HG03135 (cell line): Measurements from ENCODE around the gene BABAM2.
"Not testable (repeated sequence)": the region's sequence is repeated elsewhere in the genome, so short reads cannot be mapped to it uniquely, and the experiment has no call there.

Experiments
- ATAC-seq: cut with Tn5 transposase; IDR thresholded peaks from one replicate; pipeline ENCODE4 v1.9.1; 2021; ENCODE audit warnings: mild to moderate bottlenecking, moderate library complexity; ENCODE audit not compliant: unreplicated experiment

Gene BABAM2

DNA sequence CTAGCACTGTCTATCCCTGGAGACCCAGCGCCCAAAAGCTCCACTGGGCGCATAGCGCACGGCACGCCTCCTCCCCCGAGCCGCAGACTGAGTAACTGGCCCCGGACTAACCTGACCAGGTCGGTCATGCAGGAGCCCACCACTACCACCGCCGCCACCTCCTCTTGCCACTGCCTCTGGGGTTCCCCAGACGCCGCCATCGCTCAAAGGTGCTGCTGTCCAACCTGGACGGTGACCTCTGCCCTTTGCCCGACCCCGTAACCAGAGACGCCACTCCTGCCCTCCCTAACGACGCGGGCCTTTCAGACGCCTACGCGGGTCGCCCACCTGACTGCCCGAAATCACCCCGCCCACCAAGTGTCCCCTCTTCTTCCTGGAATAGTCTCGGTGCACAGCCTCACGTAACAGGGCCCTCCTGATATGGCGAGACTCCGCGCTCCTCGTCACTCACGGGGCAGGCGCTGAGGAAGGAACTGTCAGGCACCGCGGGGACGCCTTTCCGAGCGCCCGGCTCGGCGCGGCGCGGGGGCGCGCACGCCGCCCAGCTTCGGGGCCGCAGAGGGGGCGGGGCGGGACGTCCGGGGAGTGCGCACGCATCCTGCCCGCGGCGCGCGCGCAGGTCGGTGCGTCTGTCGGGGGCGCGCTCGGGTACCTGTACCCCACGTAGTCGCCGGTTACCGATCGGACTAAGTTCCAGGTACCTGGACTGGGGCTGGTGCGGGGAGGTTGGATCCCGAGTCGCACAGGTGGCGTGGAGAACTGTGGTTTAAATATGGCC lies at the start of gene BABAM2, which contains the start of gene RBKS:
Gene BABAM2, plus strand, starts transcription at position 584 of the 778 bp plus-strand sequence. CDS start 3,828 bp downstream, outside the sequence.
Gene RBKS, minus strand, starts transcription at position 242 of the 778 bp plus-strand sequence. Its CDS starts 42 bp downstream, at position 200.
- ATAC-seq: peak; percentile 68

- no peak for ATAC-seq
Measured at GRCh38 chr2:27842894-27843293, 47.6 kb upstream of the BABAM2 start.

DNA sequence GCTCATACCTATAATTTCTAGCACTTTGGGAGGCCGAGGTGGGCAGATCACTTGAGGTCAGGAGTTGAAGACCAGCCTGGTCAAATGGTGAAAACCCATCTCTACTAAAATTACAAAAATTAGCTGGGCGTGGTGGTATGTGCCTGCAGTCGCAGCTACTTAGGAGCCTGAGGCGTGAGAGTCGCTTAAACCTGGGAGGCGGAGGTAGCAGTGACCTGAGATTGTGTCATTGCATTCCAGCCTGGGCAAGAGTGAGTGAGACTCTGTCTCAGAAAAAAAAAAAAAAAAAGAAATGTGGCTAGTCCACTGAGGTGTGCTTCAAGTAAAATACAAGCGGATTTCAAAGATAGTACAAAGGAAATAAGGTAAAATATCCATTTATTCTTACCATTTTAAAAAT lies 46.5 kb upstream of the BABAM2 start:
- ATAC-seq: no peak

- no peak for ATAC-seq
Measured at GRCh38 chr2:27844821-27845255, 45.7 kb upstream of the BABAM2 start.

DNA sequence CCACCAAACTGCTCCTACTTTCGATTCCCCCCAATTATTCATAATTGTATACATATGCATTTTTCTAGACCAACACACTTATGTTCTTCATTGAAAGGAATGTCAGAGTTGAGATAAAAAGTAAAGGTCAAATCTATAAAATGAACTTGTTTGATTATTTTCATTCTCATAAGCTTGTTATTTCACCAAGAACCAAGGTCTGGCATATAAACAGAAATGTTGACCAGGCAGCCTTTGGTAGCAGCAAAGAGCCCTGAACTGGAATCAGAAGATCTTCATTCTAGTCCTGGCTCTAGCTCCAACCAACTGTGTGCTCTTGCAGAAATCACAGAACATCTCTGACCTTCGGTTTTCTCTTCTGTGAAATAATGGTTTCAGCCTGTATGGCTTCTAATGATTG lies 43.2 kb upstream of the BABAM2 start:
- ATAC-seq: no peak

DNA sequence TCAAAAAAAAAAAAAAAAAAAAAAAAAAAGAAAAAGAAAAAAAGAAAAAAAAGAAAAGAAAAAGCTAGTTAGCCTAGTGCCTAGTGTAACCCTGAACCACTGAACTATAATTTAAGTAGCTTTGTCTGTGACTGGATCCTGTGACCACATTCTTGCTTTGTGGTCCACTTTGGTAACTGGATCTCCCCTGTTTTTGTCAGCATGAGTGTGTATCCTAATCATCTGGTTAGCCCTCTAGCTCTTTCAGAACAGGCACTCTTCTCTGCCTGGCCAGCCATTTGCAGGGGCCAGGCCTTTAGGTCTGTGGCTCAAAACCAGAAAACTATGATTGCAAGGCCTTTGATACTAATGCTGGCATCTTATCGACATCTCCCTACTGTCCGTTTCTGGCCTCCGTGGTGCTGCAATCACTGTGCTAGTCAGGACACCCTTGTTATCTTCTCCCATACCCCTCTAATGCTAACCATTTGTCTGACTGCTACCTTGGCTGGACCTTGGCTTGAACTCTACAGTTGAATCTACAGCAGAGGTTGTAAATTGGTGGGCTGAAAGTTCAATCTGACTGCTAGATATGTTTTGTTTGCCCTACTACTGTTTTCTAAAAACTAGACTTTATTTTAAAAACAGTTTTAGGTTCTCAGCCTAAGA lies 40.8 kb upstream of the BABAM2 start:
- no peak for ATAC-seq

GRCh38 chr2:27852691-27853090 lies 37.8 kb upstream of the BABAM2 start:
- no peak for ATAC-seq

DNA sequence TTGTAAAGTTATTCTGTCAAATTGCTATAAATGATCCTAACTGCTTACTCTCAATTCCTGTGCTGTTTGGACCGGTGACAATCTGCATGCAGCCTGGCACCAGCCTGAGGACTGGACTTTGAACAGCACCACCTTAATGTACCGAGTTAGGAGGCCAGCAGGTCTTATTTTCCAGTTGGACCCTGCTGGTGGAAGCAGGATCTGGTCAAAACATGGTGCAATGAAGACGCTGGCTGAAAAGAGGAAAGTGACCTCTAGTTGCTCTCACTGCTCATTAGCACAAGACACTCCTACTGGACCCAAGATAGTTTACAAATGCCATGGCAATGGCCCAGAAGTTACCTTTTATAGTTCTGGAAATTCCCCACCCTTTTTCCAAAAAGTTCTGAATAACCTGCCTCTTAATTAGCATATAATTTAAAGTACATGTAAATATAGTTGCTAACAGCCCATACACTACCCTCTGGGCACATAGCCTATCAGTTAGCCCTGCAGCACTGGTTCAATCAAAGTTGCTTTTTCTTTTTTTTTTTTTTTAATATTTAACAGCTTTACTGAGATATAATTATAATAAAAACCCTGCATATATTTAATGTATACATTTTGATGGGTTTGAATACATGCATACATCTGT lies 36.2 kb upstream of the BABAM2 start:
- no peak for ATAC-seq

- ATAC-seq: no peak
Measured at GRCh38 chr2:27855476-27855875, 35.1 kb upstream of the BABAM2 start.

DNA sequence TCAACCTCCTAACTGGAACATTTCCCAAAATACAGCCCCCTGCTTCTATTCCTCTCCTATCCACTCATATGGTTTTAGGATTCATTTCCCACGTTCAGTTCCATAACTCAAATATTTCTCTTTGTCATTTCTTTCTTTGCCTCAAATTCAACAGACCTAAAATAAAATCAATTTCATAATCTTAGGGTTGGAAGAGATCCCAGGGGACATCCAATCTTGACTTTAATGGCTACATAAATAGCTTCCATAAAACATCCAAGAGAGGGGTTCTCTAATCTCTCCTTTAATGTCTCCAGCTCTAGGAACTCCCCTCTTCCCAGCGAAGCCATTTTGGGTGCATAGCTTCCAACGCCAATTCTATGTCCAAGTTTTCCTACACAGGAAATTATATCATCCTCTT lies 34.1 kb upstream of the BABAM2 start:
- ATAC-seq: no peak

GRCh38 chr2:27856956-27857355 lies 33.6 kb upstream of the BABAM2 start:
- ATAC-seq: no peak

DNA sequence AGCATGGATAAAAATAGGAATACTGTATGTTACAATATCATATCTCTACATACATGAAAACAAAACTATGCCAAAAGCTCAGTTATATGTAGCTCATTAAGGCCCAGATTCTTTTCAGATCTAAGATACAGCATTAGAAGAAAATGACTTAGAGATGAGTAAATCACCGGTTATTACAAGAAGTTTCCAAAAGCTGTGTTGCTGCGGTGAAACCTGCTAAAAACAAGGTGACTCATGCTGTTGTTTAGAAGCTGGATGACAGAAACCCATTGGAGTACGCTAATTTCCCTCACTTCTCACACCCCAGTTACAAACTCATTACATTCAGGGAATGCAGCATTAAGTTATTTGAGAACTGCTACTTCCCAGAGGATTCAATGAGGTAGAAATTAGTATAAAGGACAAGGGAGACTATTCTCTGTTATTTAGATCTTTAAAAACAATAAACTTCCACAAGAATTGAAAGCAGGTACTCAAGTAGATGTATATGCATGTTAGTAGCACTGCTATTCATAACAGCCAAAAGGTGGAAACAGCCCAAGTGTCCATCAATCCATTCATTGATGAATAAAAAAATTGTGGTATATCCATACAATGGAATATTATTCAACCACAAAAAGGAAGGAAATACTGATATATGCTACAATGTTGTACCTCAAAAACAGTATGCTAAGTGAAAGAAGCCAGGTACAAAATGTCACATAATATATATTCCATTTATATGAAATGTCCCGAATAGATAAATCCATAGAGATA lies 32.9 kb upstream of the BABAM2 start:
- no peak for ATAC-seq

DNA sequence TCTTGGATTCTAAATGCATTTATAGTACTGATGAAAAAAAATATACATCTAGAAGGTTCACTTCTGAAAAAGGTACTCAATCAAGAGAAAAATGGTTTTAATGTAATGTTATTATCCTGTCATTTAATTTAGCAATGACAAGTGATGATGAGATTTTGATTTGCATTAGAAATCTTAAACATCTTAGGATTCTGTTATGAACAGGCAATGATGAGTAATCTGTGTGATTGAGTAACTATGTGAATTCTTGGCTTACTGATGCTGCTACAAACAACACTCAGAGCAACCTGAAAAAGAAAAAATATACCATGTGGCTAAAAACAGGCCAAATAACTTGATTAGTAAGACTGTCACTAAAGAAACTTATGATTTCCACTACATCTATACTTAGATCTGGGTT lies 30.4 kb upstream of the BABAM2 start:
- no peak for ATAC-seq

- no peak for ATAC-seq
Measured at GRCh38 chr2:27863146-27863545, 27.4 kb upstream of the BABAM2 start.

DNA sequence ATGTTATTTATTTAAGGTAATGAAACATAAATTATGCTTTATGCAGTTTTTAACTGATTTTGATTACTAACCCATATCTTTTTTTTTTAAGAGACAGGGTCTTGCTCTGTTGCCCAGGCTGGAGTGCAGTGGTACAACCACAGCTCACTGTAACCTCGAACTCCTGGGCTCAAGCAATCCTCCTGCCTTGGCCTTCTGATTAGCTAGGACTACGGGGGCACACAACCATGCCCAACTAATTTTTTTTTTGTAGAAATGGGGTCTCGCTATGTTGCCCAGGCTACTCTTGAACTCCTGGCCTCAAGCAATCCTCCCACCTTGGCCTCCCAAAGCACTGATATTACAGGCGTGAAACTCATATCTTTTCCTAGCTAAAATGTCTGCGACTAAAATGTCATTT lies 26.6 kb upstream of the BABAM2 start:
- ATAC-seq: not testable (repeated sequence)

- ATAC-seq: no peak
Measured at GRCh38 chr2:27866237-27866636, 24.3 kb upstream of the BABAM2 start.

- ATAC-seq: no peak
Measured at GRCh38 chr2:27869763-27870162, 20.8 kb upstream of the BABAM2 start.

DNA sequence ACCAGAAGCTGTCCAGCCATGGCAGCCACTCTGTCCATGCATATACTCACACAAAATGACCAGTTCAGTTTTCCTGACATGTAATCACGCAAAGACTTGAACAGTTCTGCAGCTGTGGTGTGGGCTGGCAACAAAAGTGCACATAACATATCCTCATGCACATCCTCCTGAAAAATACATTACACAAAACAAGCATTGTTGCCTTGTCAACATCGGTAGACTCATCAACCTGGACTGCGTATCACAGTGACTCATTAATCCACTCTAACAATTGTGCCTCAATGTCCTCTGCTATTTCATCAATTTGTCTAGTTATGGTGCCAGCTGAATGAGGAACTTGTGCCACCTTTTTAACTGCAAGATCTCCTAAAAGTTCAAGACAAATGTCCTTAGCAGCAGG lies 19.8 kb upstream of the BABAM2 start:
- no peak for ATAC-seq

GRCh38 chr2:27871802-27872201 lies 18.7 kb upstream of the BABAM2 start:
- no peak for ATAC-seq

- ATAC-seq: no peak
Measured at GRCh38 chr2:27873091-27873490, 17.4 kb upstream of the BABAM2 start.
